Parathyroid adenoma (tissue), 2 donors: ENCODE results near the gene FNDC11.

Experiments
- H2AFZ ChIP-seq: fragments of 300-600 bp; sonication (generic); one replicate; pipeline ENCODE4 v1.7.0; 2017; ENCODE audit warnings: antibody characterized with exemption, mild to moderate bottlenecking
- H3K27ac ChIP-seq: fragments of 300-600 bp; sonication (generic); one replicate; pipeline ENCODE4 v1.7.0; 2017
- H3K27me3 ChIP-seq: fragments of 300-600 bp; sonication (generic); one replicate; pipeline ENCODE4 v1.7.0; 2017; ENCODE audit warnings: low read length; ENCODE audit not compliant: control insufficient read depth, insufficient read depth
- H3K36me3 ChIP-seq: fragments of 300-600 bp; sonication (generic); one replicate; pipeline ENCODE4 v1.7.0; 2017; ENCODE audit warnings: low read length; ENCODE audit not compliant: control insufficient read depth, insufficient read depth
- H3K4me1 ChIP-seq: fragments of 300-600 bp; sonication (generic); one replicate; pipeline ENCODE4 v1.7.0; 2017; ENCODE audit warnings: control low read depth
- H3K4me2 ChIP-seq: fragments of 300-600 bp; sonication (generic); one replicate; pipeline ENCODE4 v1.7.0; 2017; ENCODE audit warnings: low read length
- H3K4me3 ChIP-seq: fragments of 300-600 bp; sonication (generic); one replicate; pipeline ENCODE4 v1.7.0; 2017; ENCODE audit warnings: low read depth, low read length
- H3K79me2 ChIP-seq: fragments of 300-600 bp; sonication (generic); one replicate; pipeline ENCODE4 v1.7.0; 2017; ENCODE audit warnings: control low read depth
- H3K9ac ChIP-seq: fragments of 300-600 bp; sonication (generic); one replicate; pipeline ENCODE4 v1.7.0; 2017; ENCODE audit warnings: mild to moderate bottlenecking
- H3K9me3 ChIP-seq: fragments of 300-600 bp; sonication (generic); one replicate; pipeline ENCODE4 v1.7.0; 2017; ENCODE audit warnings: low read length; ENCODE audit not compliant: control insufficient read depth
- CTCF ChIP-seq: fragments of 300-600 bp; sonication (generic); IDR thresholded peaks from one replicate; pipeline ENCODE4 v1.7.0; 2017; ENCODE audit warnings: antibody characterized with exemption, mild to moderate bottlenecking
- donor health status: primary hyperparathyroidism.

Gene FNDC11

GRCh38 chr20:63564036-63564810 lies 10.3 kb downstream of the FNDC11 start:
- no peak for TF ChIP-seq CTCF
- no peak overlapping the region for H3K9ac ChIP-seq
- H3K4me1 ChIP-seq, result no peaks in the 10 kb centered on the region
- H3K9me3 ChIP-seq, result no peaks in the 10 kb centered on the region
- no peaks in the 10 kb centered on the region for H3K27me3 ChIP-seq
- no peak overlapping the region for H3K27ac ChIP-seq
- H3K36me3 ChIP-seq, result no peaks in the 10 kb centered on the region
- H3K79me2 ChIP-seq, result no peaks in the 10 kb centered on the region
- H3K4me3 ChIP-seq, result no peak overlapping the region
- no peak overlapping the region for H2AFZ ChIP-seq
- H3K4me2 ChIP-seq, result no peak overlapping the region

GRCh38 chr20:63565021-63565698 lies 11.2 kb downstream of the FNDC11 start:
- TF ChIP-seq CTCF, result no peak
- no peaks in the 10 kb centered on the region for H3K27me3 ChIP-seq
- no peak overlapping the region for H3K4me2 ChIP-seq
- no peaks in the 10 kb centered on the region for H3K9me3 ChIP-seq
- H3K36me3 ChIP-seq, result no peaks in the 10 kb centered on the region
- no peaks in the 10 kb centered on the region for H3K79me2 ChIP-seq
- H3K4me3 ChIP-seq, result no peak overlapping the region
- no peak overlapping the region for H3K27ac ChIP-seq
- H3K9ac ChIP-seq, result no peak overlapping the region
- no peak overlapping the region for H2AFZ ChIP-seq
- H3K4me1 ChIP-seq, result no peaks in the 10 kb centered on the region

GRCh38 chr20:63565699-63566335 lies 11.9 kb downstream of the FNDC11 start:
- no peaks in the 10 kb centered on the region for H3K9me3 ChIP-seq
- H3K36me3 ChIP-seq, result no peaks in the 10 kb centered on the region
- no peaks in the 10 kb centered on the region for H3K27me3 ChIP-seq
- no peaks in the 10 kb centered on the region for H3K4me1 ChIP-seq
- H3K9ac ChIP-seq, result no peak overlapping the region
- no peak overlapping the region for H3K4me3 ChIP-seq
- H3K79me2 ChIP-seq, result no peaks in the 10 kb centered on the region
- H2AFZ ChIP-seq, result no peak overlapping the region
- no peak for TF ChIP-seq CTCF
- H3K27ac ChIP-seq, result no peak overlapping the region
- no peak overlapping the region for H3K4me2 ChIP-seq

- H3K9ac ChIP-seq, result no peak overlapping the region
- H3K9me3 ChIP-seq, result no peaks in the 10 kb centered on the region
- H3K4me3 ChIP-seq, result no peak overlapping the region
- TF ChIP-seq CTCF, result no peak
- H3K79me2 ChIP-seq, result no peaks in the 10 kb centered on the region
- H3K27ac ChIP-seq, result no peak overlapping the region
- H3K27me3 ChIP-seq, result no peaks in the 10 kb centered on the region
- no peak overlapping the region for H2AFZ ChIP-seq
- H3K4me1 ChIP-seq, result no peaks in the 10 kb centered on the region
- H3K36me3 ChIP-seq, result no peaks in the 10 kb centered on the region
- H3K4me2 ChIP-seq, result no peak overlapping the region
These were observed 12.6 kb downstream of the FNDC11 start for GRCh38 chr20:63566395-63567135.
